ENCODE data around the gene MINDY4. TPM values are rescaled to one million over a fixed set of nuclear protein-coding genes. Genes with fewer than 3 reads are reported as not detected.
"Not testable (repeated sequence)": the region's sequence is repeated elsewhere in the genome, so short reads cannot be mapped to it uniquely, and the experiment has no call there.

The MINDY4 gene
- total RNA-seq, 1 donor, result 4.3 TPM

DNA sequence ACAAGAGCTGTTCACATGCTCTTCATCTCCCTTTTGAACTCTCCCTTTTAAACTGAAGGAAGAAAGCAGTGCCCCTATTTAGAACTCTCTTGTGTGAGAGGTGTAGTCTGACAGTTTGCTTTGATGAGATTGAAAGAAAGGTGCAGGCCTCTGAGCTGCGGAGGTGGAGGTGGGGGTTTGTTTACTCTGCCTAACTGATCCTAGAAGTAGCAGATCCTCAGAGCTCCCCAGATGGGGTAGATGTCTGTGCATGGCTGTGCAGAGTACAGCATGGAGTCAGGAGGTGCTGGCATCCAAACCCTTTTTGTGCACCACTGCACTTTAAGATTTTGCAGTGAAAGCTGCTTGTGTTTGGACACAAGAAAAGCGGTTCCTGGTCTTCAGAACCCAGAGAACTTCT lies 58.3 kb downstream of the MINDY4 start:
- DNase-seq (ENCODE audit: low read depth in 2 of 3, low spot score in 2 of 3), result no peak

DNA sequence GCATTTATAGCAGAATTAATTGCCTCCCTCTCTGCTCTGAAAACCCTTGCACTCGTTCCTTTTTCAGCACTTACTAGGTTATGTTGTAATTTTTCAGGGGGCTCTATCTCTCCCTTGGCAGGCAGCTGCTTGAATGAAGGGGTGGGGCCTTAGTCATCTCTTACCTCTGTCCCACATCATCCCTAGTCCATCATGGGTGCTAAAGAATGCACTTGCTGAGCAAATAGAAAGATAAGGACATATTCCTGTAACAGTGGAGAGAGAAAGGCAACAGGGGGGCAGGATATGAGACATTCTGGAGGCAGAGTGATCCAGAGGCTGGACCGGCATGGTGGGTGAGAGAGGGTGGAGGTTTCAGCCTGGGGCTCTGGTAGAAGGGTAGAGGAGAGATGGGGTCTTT lies 60.0 kb downstream of the MINDY4 start:
- no peak for DNase-seq (ENCODE audit: low read depth in 2 of 3, low spot score in 2 of 3)

DNA sequence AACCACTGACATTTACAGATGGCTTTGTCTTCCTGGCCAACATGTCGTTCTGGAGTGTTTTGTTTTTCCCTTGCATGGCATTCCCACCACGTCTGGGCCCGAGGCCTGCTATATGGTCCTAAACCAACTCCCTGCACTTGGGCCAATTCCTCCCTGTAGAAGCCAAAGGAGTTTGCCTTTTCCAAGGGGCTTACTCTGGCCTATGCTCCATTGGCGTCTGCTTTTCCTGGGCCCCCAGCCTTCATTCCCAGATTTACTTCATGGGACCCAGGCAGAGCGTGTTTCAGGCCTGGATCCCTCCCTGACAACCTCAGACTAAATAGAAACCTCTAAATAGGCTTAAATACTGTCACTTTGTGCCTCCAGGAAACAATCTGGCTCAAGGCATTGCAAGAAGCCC lies 60.7 kb downstream of the MINDY4 start:
- DNase-seq (ENCODE audit: low read depth in 2 of 3, low spot score in 2 of 3), result no peak

DNA sequence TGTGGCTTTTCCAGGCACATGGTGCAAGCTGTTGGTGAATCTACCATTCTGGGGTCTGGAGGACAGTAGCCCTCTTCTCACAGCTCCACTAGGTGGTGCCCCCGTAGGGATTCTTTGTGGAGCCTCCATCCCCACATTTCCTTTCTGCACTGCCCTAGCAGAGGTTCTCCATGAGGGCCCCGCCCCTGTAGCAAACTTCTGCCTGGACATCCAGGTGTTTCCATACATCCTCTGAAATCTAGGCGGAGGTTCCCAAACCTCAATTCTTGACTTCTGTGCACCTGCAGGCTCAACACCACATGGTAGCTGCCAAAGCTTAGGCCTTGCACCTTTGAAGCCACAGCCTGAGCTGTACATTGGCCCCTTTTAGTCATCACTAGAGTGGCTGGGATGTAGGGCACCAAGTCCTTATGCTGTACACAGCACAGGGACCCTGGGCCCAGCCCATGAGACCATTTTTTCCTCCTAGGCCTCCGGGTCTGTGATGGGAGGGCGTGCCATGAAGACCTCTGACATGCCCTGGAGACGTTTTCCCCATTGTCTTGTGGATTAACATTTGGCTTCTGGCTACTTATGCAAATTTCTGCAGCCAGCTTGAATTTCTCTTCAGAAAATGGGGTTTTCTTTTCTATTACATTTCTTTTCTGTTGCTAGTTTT lies 62.9 kb downstream of the MINDY4 start:
- DNase-seq (ENCODE audit: low read depth in 2 of 3, low spot score in 2 of 3), result not testable (repeated sequence)

DNA sequence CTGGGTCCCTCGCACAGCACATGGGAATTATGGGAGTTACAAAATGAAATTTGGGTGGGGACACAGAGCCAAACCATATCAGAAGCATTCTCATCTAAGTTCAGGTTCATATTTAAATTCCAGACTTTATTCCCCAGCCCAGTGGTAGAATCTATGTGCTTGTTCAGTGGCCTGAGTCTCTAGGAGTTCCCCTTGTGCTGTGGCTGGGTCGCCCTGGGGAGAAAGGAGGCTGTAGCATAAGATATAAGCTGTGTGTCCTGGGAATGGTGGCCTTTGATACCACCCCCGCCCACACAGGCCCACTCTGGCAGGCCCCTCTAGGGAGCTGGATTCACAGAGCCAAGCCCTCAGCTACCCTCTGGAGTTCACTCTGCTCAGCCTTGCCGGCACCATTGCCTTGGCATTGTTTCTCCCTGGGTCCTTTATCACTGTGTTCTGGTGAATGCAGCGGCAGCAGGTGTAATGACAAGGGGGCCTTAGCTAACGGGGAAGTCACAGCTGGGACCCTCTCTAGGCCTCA lies 64.2 kb downstream of the MINDY4 start:
- DNase-seq (ENCODE audit: low read depth in 2 of 3, low spot score in 2 of 3), result no peak

DNA sequence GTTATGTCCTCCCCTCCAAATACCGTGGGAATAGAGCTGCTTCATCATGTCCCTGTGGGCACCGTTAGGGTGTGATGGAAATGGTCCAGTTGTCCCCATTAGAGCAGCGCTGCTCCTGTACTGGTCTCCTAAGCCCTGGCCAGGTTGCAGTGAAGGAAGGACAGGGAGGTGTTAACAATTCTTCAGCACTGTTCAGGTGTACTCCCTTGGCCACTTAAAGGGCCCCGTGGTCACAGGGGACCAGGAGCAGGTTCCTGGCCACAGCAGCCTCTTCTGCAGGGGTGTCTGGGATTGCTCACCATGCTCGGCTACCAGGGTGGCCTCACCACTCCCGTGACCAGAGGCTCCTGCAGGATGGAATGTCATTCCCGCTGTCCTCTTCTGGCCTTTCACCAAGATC lies 65.8 kb downstream of the MINDY4 start:
- DNase-seq (ENCODE audit: low read depth in 2 of 3, low spot score in 2 of 3), result no peak

DNA sequence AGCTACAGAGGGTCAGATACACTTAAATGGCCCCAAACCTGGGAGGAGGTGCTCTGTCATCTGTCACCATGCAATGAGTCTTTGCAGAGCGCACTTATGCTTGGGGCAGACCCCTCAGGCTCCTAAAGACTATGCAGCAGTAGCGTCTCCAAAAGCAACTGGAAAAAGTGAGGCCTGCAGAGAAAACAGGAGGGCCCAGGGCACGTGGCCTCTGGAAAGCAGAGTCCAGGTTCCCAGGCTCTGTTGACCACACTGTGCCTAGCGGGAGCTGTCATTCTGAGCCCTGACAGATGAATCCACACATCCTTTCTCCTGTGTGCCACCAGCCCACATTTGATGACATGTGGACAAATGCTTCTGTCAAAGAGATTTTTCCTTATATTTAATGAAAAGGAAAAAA lies 66.4 kb downstream of the MINDY4 start:
- DNase-seq (ENCODE audit: low read depth in 2 of 3, low spot score in 2 of 3), result no peak

DNA sequence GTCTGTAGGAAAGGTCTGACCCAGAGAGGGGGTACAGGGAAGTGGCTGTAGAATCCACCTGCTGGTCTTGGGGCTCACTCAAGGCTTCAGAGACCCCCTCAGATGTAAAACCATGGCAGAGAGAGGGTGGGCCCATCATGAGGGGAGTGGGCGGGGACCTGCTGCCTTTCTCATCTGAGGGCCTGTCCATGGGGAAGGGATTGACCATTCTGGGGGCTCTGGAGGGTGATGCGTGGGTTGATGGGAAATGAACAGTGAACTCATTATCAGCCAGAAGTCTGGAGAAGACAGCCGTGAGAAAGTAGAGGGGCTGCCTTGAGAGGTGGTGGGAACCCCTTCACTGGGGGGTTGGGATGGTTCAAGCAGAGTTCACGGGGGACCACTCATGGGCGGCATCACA lies 66.8 kb downstream of the MINDY4 start:
- DNase-seq (ENCODE audit: low read depth in 2 of 3, low spot score in 2 of 3), result no peak

DNA sequence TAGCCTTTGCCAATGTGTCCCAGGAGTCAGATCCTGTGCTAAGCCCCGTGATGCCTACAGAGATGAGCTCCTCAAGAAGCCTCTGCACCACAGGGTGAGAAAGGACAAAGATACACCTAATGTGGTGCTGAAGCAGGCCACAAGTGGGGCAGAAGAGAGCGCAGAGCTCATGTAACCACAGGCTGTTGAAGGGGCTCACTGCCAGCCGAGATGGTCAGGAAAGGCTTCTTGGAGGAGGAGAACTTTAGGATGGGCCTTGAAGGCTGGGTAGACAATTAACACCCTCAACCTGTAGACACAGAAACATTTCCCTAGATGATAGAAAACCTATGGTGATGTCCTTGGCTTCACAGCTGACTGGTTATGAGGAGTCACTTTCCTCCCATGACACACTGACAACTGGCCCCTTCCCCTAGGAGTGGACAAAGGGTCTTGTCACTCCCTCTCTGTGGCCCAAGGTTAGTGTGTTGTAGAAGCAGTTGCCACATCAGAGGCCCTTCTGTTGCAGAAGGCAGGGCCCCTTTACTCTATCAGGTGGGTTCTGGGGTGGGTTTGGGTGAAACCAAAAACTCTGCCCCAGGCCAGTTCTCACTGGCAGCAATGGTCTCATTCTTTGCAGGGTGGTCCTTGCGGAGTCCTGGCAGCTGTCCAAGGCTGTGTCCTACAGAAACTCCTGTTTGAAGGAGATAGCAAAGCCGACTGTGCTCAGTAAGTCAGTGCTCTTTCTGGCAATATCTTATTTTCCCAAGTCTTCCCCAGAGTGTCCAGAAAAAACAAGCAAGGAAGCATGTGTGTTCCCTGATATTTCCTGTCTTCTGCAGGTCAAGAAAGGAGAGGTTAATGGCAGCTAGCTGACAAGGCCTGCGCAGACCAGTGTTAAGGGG lies 69.2 kb downstream of the MINDY4 start:
- no peak for DNase-seq (ENCODE audit: low read depth in 2 of 3, low spot score in 2 of 3)

DNA sequence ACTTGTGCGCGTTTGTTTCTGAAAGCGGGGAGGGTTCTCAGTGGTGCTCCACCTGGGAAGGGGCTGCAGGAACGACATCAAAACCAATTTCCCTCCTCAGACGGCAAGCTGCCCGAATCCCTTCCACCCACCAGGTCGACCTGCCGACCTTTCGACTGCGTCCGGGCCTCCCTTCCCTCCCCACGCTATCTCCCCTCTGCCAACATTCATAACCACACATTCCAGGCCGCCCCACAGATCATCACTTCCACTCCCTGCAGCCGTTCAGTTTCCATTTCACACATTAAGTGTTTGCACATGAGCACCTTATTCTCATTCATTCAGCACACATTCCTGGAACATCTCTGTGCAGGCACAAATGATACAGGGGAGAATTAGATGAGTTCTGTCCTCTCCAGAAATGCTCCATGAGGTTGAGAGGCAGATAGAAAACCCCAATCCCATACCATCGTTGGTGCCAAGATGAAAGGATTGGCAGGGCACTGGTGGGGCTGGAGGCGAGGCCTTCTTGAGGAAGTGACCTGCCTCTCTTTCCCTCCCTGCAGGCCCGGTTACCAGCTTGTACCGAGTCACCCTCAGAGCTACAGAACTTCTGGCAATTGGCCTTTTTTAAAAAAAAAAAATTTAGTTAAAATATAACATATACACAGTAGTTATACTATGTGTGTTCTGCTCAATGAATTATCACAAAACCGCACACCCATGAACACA lies 70.0 kb downstream of the MINDY4 start:
- DNase-seq (ENCODE audit: low read depth in 2 of 3, low spot score in 2 of 3), result no peak

DNA sequence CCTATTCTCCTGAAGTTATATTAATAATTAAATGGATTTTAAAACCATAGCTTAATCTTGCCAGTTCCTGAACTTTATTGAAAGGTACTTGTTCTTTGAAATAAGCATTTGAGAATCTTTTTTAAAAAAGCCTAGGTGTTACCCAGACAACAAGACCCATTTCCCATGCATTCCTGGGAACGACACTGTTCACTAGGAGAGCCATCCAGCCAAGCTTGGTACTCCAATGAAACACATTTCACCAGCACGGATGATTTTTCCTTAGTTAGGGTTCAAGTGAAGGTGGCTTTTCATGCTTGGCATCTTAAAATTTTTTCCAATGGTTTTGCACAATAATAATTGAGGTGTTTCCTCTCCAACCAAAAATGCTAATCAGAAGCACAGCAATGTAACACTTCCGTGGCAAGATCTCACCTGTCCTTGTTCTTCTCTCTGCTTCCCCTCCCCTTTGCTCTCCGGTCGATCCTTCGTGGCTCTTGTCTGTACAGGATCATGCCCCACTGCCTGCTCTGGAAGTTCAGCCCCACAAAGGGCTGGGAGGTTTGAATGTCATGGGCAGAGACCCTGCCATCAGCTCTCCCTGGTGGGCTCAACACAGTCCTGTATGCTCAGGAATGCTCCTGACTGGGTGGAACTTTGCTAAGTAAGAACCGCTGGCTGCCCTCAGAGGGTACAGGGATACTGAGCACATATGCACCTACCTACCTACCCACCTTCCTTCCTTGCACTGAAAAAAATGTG lies 70.8 kb downstream of the MINDY4 start:
- DNase-seq (ENCODE audit: low read depth in 2 of 3, low spot score in 2 of 3), result no peak

DNA sequence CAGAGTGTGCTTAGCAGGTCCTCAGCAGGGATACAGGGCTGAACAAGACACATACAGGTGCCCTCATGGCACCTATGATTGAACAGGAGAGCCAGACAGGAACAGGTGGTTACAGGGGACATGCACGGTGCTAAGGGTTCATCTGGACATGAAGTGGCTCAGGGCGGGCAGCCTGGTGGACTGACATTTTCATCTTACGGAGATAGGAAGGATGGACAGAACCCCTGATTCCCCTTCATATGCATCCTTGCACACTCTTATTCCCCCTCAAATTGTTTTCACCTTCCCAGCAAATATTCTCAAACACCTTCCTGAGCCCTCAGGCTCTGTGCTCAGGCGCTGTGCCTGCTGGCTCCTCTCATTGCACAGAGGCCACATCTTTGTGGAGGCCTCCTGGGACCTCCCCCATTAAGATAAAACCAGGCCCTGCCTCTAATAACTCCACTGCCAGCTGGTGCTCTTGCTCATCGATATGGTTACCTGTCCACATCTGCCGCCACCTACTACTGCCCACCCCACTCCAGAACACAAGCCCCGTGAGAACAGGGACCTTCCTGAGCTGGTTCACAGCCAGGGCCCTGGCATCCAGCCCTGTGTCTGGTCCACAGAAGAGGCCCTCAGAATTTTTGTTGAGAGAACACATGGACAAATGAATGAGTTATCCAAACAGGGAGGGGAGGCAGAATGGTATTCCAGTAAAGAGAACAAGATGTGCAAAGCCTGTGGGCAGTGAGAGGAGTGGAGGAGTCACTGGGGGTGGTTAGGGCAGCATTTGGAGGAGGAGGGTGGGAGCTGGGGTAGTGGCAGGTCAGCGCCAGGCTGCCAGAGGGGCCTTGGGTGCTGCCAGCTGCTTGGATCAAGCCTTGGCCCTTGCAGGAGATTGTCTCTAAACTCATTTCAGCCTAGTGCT lies 71.6 kb downstream of the MINDY4 start:
- no peak for DNase-seq (ENCODE audit: low read depth in 2 of 3, low spot score in 2 of 3)

DNA sequence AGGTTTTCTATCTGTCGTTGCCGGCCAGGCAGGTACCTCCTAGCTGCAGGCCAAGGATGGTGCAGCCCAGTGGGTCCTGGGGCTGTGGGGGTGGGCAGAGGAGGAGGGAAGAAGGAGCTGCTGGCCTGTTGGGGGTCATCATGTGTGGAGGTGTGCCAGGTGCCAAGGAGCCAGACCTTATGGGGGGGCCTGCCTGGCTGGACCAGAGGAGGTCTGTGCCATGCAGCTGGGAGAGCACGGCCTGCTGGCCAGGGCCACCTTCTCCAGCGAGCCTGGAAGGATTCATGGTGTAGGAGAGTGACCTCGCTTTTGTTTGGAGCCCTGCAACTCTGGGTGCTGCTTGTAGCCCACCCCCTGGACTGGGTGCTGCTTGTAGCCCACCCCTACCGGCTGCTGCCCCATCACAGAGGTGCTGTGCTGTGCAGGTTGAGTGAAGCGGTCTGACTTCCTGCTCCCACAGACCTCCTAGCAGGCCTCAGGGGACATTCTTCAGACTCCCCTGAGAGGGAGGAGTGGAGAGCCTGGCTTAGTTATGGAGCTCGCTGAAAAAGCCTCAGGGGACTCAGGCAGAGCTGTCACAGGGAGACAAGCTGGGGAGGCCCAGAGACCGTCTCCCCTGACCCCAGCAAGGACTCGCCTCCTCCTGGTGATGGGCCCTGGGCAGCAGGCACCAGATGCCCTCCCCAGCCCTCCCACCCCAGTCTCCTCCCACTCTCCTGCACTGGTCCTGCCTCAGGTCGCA lies 72.7 kb downstream of the MINDY4 start:
- no peak for DNase-seq (ENCODE audit: low read depth in 2 of 3, low spot score in 2 of 3)

DNA sequence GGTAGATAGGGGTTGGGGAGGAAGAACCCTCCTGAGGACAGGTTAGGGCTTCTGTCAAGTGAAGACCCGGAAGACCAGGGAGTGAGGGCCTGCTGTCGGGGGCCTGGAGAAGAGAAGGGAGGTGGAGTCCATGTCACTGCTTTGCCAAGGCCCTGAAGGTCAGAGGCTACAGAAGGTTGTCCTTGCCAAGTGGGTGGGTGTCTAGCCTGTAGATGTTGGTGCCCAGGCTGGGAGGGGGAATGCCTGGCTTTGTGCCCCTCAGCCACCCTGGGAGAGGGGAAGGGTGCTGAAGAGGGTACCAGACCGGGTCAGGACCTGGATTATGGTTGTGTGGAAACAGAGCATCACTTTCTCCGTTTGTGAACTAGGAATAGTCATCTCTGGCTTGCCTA lies 73.3 kb downstream of the MINDY4 start:
- DNase-seq (ENCODE audit: low read depth in 2 of 3, low spot score in 2 of 3), result no peak

DNA sequence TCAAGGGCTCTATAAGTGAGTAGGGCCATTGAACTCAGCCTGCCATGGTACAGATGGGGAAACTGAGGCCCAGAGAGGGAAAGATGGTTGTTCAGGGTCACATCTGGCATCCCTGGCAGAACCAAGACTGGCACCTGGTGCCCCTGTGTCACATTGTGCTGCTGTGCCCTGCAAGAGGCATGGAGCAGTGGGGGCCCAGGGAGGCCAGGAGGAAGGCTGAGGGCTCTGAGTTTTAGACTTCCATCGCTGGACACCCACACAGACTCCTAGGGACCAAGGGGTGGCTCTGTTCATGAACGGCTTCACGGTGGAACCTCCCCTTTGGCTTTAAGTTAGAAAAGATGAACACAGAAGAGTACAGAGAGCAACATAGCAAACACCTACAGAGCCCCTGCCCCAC lies 73.7 kb downstream of the MINDY4 start:
- no peak for DNase-seq (ENCODE audit: low read depth in 2 of 3, low spot score in 2 of 3)

DNA sequence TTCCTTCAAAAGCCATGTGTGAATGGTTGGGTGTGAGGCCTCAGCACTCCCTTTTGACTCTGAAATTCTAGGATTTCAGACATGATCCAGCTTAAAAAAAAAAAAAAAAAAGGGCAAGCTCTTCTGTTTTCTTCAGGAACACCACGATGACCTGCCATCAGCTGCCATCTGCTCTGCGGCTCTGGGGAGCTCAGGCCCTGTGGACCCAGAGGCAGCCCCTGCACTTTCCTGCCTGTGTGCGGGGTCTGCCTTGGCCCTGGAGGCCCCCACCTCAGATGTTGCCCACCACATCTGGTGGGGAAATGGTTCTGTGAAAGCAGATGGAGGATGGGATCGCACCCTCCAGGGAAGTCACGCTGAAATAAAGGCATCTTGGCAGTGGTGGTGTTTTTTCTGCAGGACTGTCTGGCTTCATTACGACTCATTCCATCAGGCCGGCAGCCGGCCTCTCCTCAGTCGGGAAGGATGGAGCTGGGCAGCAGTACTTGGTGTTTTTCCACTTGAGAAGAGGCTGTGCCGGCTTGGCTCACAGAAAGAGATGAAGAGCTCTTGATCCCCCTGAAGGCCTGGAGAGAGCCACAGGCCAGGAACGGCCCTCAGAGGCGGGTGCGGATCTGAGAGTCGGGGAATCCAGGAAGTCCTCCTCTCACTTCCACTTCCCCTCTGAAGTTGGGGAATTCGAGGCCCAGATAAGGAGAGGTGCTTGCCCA lies 74.4 kb downstream of the MINDY4 start:
- DNase-seq (ENCODE audit: low read depth in 2 of 3, low spot score in 2 of 3), result no peak

DNA sequence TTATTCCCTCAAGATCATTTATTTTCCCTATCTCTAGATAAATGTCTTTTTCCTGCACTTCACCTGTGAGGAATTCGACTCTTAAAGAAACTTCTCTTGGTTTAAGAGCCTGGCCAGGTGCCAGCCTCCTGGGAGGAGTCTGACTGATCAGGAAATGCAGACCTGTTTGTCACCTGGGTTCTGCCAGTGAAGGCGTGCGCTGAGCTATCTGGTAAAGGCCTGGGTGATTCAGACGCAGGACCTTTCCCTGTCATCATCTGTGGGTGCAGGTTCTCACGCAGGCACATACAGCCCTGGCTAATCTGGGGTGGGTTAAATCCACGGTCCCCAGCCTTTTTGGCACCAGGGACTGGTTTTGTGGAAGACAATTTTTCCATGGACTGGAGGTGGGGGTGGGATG lies 75.2 kb downstream of the MINDY4 start:
- no peak for DNase-seq (ENCODE audit: low read depth in 2 of 3, low spot score in 2 of 3)

DNA sequence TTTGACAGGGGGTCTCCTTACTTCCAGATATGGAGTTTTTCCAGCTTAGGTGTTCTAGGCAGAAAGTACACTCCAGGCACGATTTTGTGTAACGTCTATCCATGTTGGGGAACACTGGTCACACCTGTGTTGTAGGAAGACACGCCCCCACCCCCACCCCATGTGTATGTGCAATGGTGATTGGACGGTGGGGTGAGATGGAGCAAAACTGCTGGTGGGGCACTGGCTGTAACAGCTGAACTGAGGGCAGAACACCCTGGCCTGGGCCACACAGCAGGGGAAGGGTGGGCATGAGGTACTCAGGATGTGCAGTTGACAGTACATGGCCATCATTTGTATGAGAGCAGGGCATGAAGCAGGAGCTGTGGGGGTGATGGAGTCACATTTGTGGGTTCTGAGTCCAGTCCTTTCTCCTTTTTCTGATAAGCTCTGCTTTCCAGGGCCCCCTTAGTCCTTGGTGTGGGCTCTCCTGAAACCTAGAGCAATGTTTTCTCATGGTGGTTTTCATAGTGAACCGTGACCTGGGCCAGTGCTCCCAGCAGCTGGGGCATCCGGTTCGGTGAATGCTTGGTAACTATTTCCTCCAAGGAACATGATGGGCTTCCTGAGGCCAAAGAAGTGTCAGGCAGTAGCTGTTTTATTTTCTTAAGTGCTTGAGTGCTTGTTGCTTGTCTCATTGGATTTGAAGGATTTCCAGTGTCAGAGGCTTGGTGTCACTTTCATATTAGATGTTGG lies 77.1 kb downstream of the MINDY4 start:
- DNase-seq (ENCODE audit: low read depth in 2 of 3, low spot score in 2 of 3), result no peak
